Measurements from ENCODE around the gene ZNF689. TPM values are rescaled to one million over a fixed set of nuclear protein-coding genes. Genes with fewer than 3 reads are reported as not detected.

Gene ZNF689
- total and polyA plus RNA-seq, 2 of the 13 experiments (the other 11 are each of a cell fraction or from before 2014, with no cell fraction given): 9.7 to 19.5 TPM

- TF ChIP-seq NR2C2 (CRISPR knock-in tag; IDR thresholded peaks at IDR 0.05; ENCODE audit: borderline replicate concordance) (no peak), PPARG (CRISPR knock-in tag; conservative IDR thresholded peaks at IDR 0.05) (no peak), HOXA5 (CRISPR knock-in tag; IDR thresholded peaks at IDR 0.05) (no peak), BCL6 (CRISPR knock-in tag; IDR thresholded peaks at IDR 0.05) (no peak), ZNF839 (CRISPR knock-in tag; IDR thresholded peaks at IDR 0.05; ENCODE audit: borderline replicate concordance) (no peak), MLX (CRISPR knock-in tag; IDR thresholded peaks at IDR 0.05) (peak; percentile 12; the same call in 1 of the 2 replicates), ZNF138 (CRISPR knock-in tag; IDR thresholded peaks at IDR 0.05; ENCODE audit: low read depth) (no peak), CREM (IDR thresholded peaks at IDR 0.05) (no peak; the same call in 1 of the 2 replicates), CREM (CRISPR knock-in tag; IDR thresholded peaks at IDR 0.05) (no peak), BORCS8-MEF2B (CRISPR knock-in tag; IDR thresholded peaks at IDR 0.05) (no peak), BRD4 (CRISPR knock-in tag; IDR thresholded peaks at IDR 0.05) (no peak), TBX2 (CRISPR knock-in tag; IDR thresholded peaks at IDR 0.05; ENCODE audit: borderline replicate concordance) (no peak; the same call in 1 of the 2 replicates), HNF4G (IDR thresholded peaks at IDR 0.05; ENCODE audit: borderline replicate concordance, low read depth, low read length) (no peak), HNF4G (CRISPR knock-in tag; IDR thresholded peaks at IDR 0.05; ENCODE audit: borderline replicate concordance, low read depth) (0 out of 2 replicates have a peak, but pooled peaks have one; percentile 13), GPBP1L1 (CRISPR knock-in tag; IDR thresholded peaks at IDR 0.05) (no peak), ZNF629 (CRISPR knock-in tag; conservative IDR thresholded peaks at IDR 0.05) (no peak), JARID2 (CRISPR knock-in tag; IDR thresholded peaks at IDR 0.05; ENCODE audit: insufficient replicate concordance) (no peak), ZNF510 (CRISPR knock-in tag; IDR thresholded peaks at IDR 0.05; ENCODE audit: low read depth) (no peak), KLF11 (CRISPR knock-in tag; IDR thresholded peaks at IDR 0.05) (no peak; the same call in 1 of the 2 replicates), ZNF280D (CRISPR knock-in tag; IDR thresholded peaks at IDR 0.05) (no peak), GABPA (IDR thresholded peaks at IDR 0.05; ENCODE audit: low read depth, low read length) (no peak), GABPA (CRISPR knock-in tag; IDR thresholded peaks at IDR 0.05; ENCODE audit: low read depth) (no peak), ZNF20 (CRISPR knock-in tag; IDR thresholded peaks at IDR 0.05) (no peak), NFE2L2 (IDR thresholded peaks at IDR 0.05; ENCODE audit: low read length) (no peak), TBP (CRISPR knock-in tag; IDR thresholded peaks at IDR 0.05) (0 out of 2 replicates have a peak, but pooled peaks have one; percentile 44)
These were observed 48.7 kb upstream of the ZNF689 start (continued) for GRCh38 chr16:30658731-30659506.

Measured in HepG2 (cell line).